ENCODE results near the gene KLK15. TPM values are rescaled to one million over a fixed set of nuclear protein-coding genes. Genes with fewer than 3 reads are reported as not detected.

KLK15 gene
- total and polyA plus RNA-seq, 2 of the 8 experiments (the other 6 are each of a cell fraction or from before 2014, with no cell fraction given): not detected

DNA sequence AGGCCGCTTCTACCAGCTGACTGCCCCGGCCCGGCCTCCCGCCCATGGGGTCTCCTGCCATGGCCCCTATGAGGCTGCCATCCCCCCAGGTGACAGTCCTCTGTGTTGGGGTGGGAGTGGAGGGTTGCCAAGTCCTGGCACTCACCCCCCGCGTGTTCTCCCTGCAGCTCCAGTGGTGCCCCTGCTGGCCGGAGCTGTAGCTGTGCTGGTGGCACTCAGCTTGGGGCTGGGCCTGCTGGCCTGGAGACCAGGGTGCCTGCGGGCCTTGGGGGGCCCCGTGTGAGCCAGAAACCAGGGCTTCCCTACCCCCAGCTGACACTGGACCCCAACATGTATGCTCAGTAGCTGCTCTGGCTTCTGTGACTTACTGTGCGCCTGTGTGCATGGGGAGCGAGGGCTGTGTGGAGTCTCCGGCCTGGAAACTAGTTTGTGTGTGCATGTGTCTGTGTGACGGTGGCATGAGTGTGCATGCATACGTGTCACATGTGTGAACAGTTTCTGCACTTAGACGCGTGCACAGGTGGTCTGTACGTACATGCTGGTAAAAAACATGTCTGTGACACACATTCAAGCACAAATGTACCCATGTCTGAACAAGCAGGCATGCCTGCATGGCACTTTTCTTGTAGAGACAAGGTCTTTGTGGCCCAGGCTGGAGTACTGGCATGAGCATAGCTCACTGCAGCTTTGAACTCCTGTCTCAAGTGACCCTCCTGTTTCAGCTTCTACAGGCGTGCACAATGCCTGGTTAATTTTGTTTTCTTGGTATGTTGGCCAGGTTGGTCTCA is 38.3 kb downstream of the KLK15 start (continued):
- TF ChIP-seq, protein P1, sequence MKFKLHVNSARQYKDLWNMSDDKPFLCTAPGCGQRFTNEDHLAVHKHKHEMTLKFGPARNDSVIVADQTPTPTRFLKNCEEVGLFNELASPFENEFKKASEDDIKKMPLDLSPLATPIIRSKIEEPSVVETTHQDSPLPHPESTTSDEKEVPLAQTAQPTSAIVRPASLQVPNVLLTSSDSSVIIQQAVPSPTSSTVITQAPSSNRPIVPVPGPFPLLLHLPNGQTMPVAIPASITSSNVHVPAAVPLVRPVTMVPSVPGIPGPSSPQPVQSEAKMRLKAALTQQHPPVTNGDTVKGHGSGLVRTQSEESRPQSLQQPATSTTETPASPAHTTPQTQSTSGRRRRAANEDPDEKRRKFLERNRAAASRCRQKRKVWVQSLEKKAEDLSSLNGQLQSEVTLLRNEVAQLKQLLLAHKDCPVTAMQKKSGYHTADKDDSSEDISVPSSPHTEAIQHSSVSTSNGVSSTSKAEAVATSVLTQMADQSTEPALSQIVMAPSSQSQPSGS (IDR thresholded peaks at IDR 0.05; ENCODE audit: low read length): peak; percentile 44
- no peak for TF ChIP-seq BCL11A (IDR thresholded peaks at IDR 0.05; ENCODE audit: low read depth in 2 of 2, low read length in 2 of 2)
- peak; percentile 51 for TF ChIP-seq TAF7 (optimal IDR thresholded peaks at IDR 0.05; ENCODE audit: borderline replicate concordance, low read depth, low read length)
- TF ChIP-seq SIX5 (IDR thresholded peaks at IDR 0.05; ENCODE audit: low read depth, low read length): no peak
- TF ChIP-seq NANOG (IDR thresholded peaks at IDR 0.05; ENCODE audit: insufficient read depth, low read depth, low read length, poor library complexity, severe bottlenecking): peak; percentile 42

Data from H1 (cell line).